IMR-90 (cell line): ENCODE measurements around the gene IFIT1. TPM values are rescaled to one million over a fixed set of nuclear protein-coding genes. Genes with fewer than 3 reads are reported as not detected.

ENCODE experiments used
- ATAC-seq: fragments of 200-7000 bp; cut with Tn5 transposase; 2 replicates; pipeline ENCODE4 v1.9.1; 2020; ENCODE audit warnings: low read depth, mild to moderate bottlenecking, moderate library complexity
- BruUV-seq: library from RNA; stranded (reverse); fragments of 400-500 nt; replicated peaks from 2 replicates; lab custom pipeline; 2021; lab: Mats Ljungman, UMichigan
- CTCF ChIA-PET: fragments of 300-600 bp; formaldehyde crosslinking; extraction: SDS; loops from one replicate; lab custom pipeline; 2021; ENCODE audit warnings: antibody characterized with exemption; lab: Yijun Ruan, JAX
- POLR2A ChIA-PET: fragments of 300-600 bp; sonication (Branson Sonifier 250); formaldehyde crosslinking; loops from one replicate; lab custom pipeline; 2022; ENCODE audit warnings: antibody characterized with exemption; ENCODE audit not compliant: unreplicated experiment; lab: Charles Lee
- DNase-seq: peaks from one replicate; pipeline ENCODE4 v3.0.0; 2013
- H2AFZ ChIP-seq: replicated peaks from 2 replicates; pipeline ENCODE3; 2013; ENCODE audit warnings: low read length, mild to moderate bottlenecking; ENCODE audit not compliant: poor library complexity
- H2AK5ac ChIP-seq: 2 replicates; pipeline ENCODE4 v1.6.1; 2013; ENCODE audit warnings: low read depth, low read length, inconsistent platforms
- H2AK9ac ChIP-seq: replicated peaks from 2 replicates; pipeline ENCODE3; 2013; ENCODE audit warnings: mild to moderate bottlenecking, low read depth, low read length, moderate library complexity; ENCODE audit not compliant: poor library complexity
- H2BK120ac ChIP-seq: 2 replicates; pipeline ENCODE4 v1.6.1; 2013; ENCODE audit warnings: low read depth, low read length, inconsistent platforms
- H2BK15ac ChIP-seq: 3 replicates; pipeline ENCODE4 v1.6.1; 2013; ENCODE audit warnings: low read depth, low read length, inconsistent platforms
- H2BK20ac ChIP-seq: 2 replicates; pipeline ENCODE4 v1.6.1; 2013; ENCODE audit warnings: low read depth, mild to moderate bottlenecking, inconsistent platforms, low read length, moderate library complexity
- H2BK5ac ChIP-seq: 2 replicates; pipeline ENCODE4 v1.6.1; 2013; ENCODE audit warnings: mild to moderate bottlenecking, low read depth, low read length, inconsistent platforms; ENCODE audit not compliant: poor library complexity, severe bottlenecking
- H3K14ac ChIP-seq: replicated peaks from 2 replicates; pipeline ENCODE4 v1.6.1; 2013; ENCODE audit warnings: low read depth, low read length, inconsistent platforms
- H3K18ac ChIP-seq: 2 replicates; pipeline ENCODE4 v1.6.1; 2013; ENCODE audit warnings: low read depth, low read length, control low read depth
- H3K23ac ChIP-seq: 2 replicates; pipeline ENCODE4 v1.6.1; 2013; ENCODE audit warnings: low read depth, low read length, inconsistent platforms
- H3K27ac ChIP-seq: 2 replicates; pipeline ENCODE4 v1.5.1; 2013; ENCODE audit warnings: mild to moderate bottlenecking, control low read depth, low read length; ENCODE audit not compliant: insufficient read depth
- H3K27me3 ChIP-seq: 2 replicates; pipeline ENCODE4 v1.6.1; 2013; ENCODE audit warnings: low read length; ENCODE audit not compliant: control insufficient read depth, insufficient read depth
- H3K36me3 ChIP-seq: 2 replicates; pipeline ENCODE4 v1.6.1; 2013; ENCODE audit warnings: low read length, mixed read lengths; ENCODE audit not compliant: control insufficient read depth, insufficient read depth
- H3K4ac ChIP-seq: 2 replicates; pipeline ENCODE4 v1.6.1; 2013; ENCODE audit warnings: low read depth, low read length, inconsistent platforms
- H3K4me1 ChIP-seq: 2 replicates; pipeline ENCODE4 v1.6.1; 2013; ENCODE audit warnings: low read length, mixed read lengths; ENCODE audit not compliant: control insufficient read depth, insufficient read depth
- H3K4me2 ChIP-seq: 2 replicates; pipeline ENCODE4 v1.6.1; 2013; ENCODE audit warnings: low read depth, mild to moderate bottlenecking, control low read depth, low read length, moderate library complexity
- H3K4me3 ChIP-seq: 2 replicates; pipeline ENCODE4 v1.5.1; 2013; ENCODE audit warnings: low read depth, mild to moderate bottlenecking, control low read depth, low read length, moderate library complexity; ENCODE audit not compliant: insufficient read depth
- H3K56ac ChIP-seq: 2 replicates; pipeline ENCODE4 v1.6.1; 2013; ENCODE audit warnings: low read length, inconsistent platforms; ENCODE audit not compliant: insufficient read depth; ENCODE audit errors: extremely low read depth
- H3K79me1 ChIP-seq, 2 experiments: 2 replicates each; pipeline ENCODE4 v1.6.1; 2013; ENCODE audit warnings: low read length in 2 of 2, inconsistent platforms in 1 of 2, low read depth in 1 of 2
- H3K9ac ChIP-seq: 2 replicates; pipeline ENCODE4 v1.6.1; 2013; ENCODE audit warnings: low read depth, low read length, control low read depth
- H3K9me1 ChIP-seq: 2 replicates; pipeline ENCODE4 v1.6.1; 2013; ENCODE audit warnings: low read length, inconsistent platforms; ENCODE audit not compliant: insufficient read depth
- H3K9me3 ChIP-seq: 2 replicates; pipeline ENCODE4 v1.6.1; 2013; ENCODE audit warnings: low read length; ENCODE audit not compliant: control insufficient read depth, insufficient read depth
- H4K20me1 ChIP-seq: 2 replicates; pipeline ENCODE4 v1.6.1; 2013; ENCODE audit warnings: low read length, inconsistent platforms; ENCODE audit not compliant: insufficient read depth
- H4K5ac ChIP-seq: 2 replicates; pipeline ENCODE4 v1.6.1; 2013; ENCODE audit warnings: mild to moderate bottlenecking, low read depth, low read length, control low read depth
- H4K8ac ChIP-seq, 2 experiments: 2 replicates each; pipeline ENCODE4 v1.6.1; 2013; ENCODE audit warnings: low read depth in 2 of 2, low read length in 2 of 2, control low read depth in 1 of 2, inconsistent platforms in 1 of 2
- H4K91ac ChIP-seq: 2 replicates; pipeline ENCODE4 v1.6.1; 2013; ENCODE audit warnings: low read depth, low read length, inconsistent platforms; ENCODE audit not compliant: insufficient read depth
- BHLHE40 ChIP-seq: fragments of 150-350 bp; IDR thresholded peaks from 2 replicates; pipeline ENCODE4 v1.6.1; 2016; ENCODE audit warnings: mild to moderate bottlenecking, low read depth, low read length
- CEBPB ChIP-seq: IDR thresholded peaks from 2 replicates; pipeline ENCODE4 v1.6.1; 2012; ENCODE audit warnings: low read depth, low read length, improper control_type of control experiment
- CHD1 ChIP-seq: IDR thresholded peaks from 2 replicates; pipeline ENCODE4 v1.6.1; 2012; ENCODE audit warnings: low read depth, low read length, improper control_type of control experiment
- CTCF ChIP-seq: conservative IDR thresholded peaks from 2 replicates; pipeline ENCODE4 v1.5.1; 2012; ENCODE audit warnings: mild to moderate bottlenecking, low read depth, low read length, improper control_type of control experiment
- ELK1 ChIP-seq: fragments of 150-350 bp; IDR thresholded peaks from 2 replicates; pipeline ENCODE4 v1.6.1; 2016; ENCODE audit warnings: low read depth, mild to moderate bottlenecking, low read length, moderate library complexity, borderline replicate concordance
- FOS ChIP-seq: fragments of 150-350 bp; IDR thresholded peaks from 2 replicates; pipeline ENCODE4 v1.6.1; 2016; ENCODE audit warnings: low read depth, low read length
- MAFK ChIP-seq: IDR thresholded peaks from 2 replicates; pipeline ENCODE4 v1.6.1; 2012; ENCODE audit warnings: low read depth, low read length, improper control_type of control experiment
- MAZ ChIP-seq: IDR thresholded peaks from 2 replicates; pipeline ENCODE4 v1.6.1; 2012; ENCODE audit warnings: low read depth, mild to moderate bottlenecking, low read length, improper control_type of control experiment, moderate library complexity, borderline replicate concordance
- MXI1 ChIP-seq: IDR thresholded peaks from 2 replicates; pipeline ENCODE4 v1.6.1; 2012; ENCODE audit warnings: low read depth, mild to moderate bottlenecking, low read length, moderate library complexity, borderline replicate concordance
- NFE2L2 ChIP-seq: fragments of 150-350 bp; IDR thresholded peaks from 2 replicates; pipeline ENCODE4 v1.6.1; 2016; ENCODE audit warnings: low read depth, mild to moderate bottlenecking, low read length
- POLR2A ChIP-seq: IDR thresholded peaks from 2 replicates; pipeline ENCODE4 v1.6.1; 2012; ENCODE audit warnings: mild to moderate bottlenecking, low read depth, low read length
- RAD21 ChIP-seq: IDR thresholded peaks from 2 replicates; pipeline ENCODE4 v1.6.1; 2012; ENCODE audit warnings: low read length, improper control_type of control experiment
- RCOR1 ChIP-seq: IDR thresholded peaks from 2 replicates; pipeline ENCODE4 v1.6.1; 2012; ENCODE audit warnings: mild to moderate bottlenecking, low read length, improper control_type of control experiment; ENCODE audit not compliant: insufficient replicate concordance
- RFX5 ChIP-seq: IDR thresholded peaks from 2 replicates; pipeline ENCODE4 v1.8.0; 2012; ENCODE audit warnings: low read depth, mild to moderate bottlenecking, low read length, moderate library complexity
- SMC3 ChIP-seq: fragments of 150-350 bp; IDR thresholded peaks from 2 replicates; pipeline ENCODE4 v1.6.1; 2016; ENCODE audit warnings: low read depth, mild to moderate bottlenecking, antibody characterized with exemption, low read length, moderate library complexity
- dilution Hi-C: fragments of 300-500 bp; cut with HindIII; formaldehyde crosslinking; loops from one replicate; pipeline ENCODE4 v1.14.3; 2018; ENCODE audit warnings: low sequenced_read_pairs; ENCODE audit not compliant: unreplicated experiment
- in situ Hi-C: fragments of 300-500 bp; cut with MboI; formaldehyde crosslinking; loops from 3 replicates; pipeline ENCODE4 v1.14.3; 2019; ENCODE audit warnings: low sequenced_read_pairs, inconsistent platforms, mixed read lengths
- intact Hi-C: fragments of 100-400 bp; cut with micrococcal nuclease; formaldehyde crosslinking; loops from 2 replicates; pipeline ENCODE4 v1.10.0; 2022
- polyA plus RNA-seq, 3 experiments: library from polyadenylated mRNA; depleted of rRNA; stranded (reverse); fragments of >200 nt; gene quantifications; 2 replicates each; pipeline ENCODE4 v1.2.3, GENCODE V29; 2012; ENCODE audit warnings: low replicate concordance in 1 of 3
- total RNA-seq: library from RNA; depleted of rRNA; stranded (reverse); fragments of >200 nt; gene quantifications from 2 replicates; pipeline ENCODE4 v1.2.3, GENCODE V29; 2012

IFIT1 gene
- total and polyA plus RNA-seq, 2 of the 4 experiments (the other 2 are of a cell fraction): 6.1 to 6.8 TPM

- no peak for TF ChIP-seq CEBPB
- TF ChIP-seq RCOR1: no peak
- TF ChIP-seq SMC3: peak; percentile 87
- TF ChIP-seq POLR2A: no peak
These were observed 23.0 kb upstream of the IFIT1 start (continued) for GRCh38 chr10:89369156-89370105.

- Histone ChIP-seq H4K20me1 (peaks cover 8% of the 10 kb centered on the region; the same call in 1 of the 2 replicates), H3K4ac (no peak overlapping the region), H3K14ac (no peak overlapping the region), H2AK9ac (no peak overlapping the region), H3K36me3 (no peaks in the 10 kb centered on the region), H3K27ac (no peak overlapping the region), H2BK120ac (no peak overlapping the region), H2AFZ (no peak overlapping the region), H3K56ac (no peak overlapping the region), H4K8ac (no peak overlapping the region), H4K91ac (no peak overlapping the region), H3K27me3 (no peaks in the 10 kb centered on the region), H3K79me1 (no peaks in the 10 kb centered on the region), H2BK15ac (no peak overlapping the region), H3K18ac (no peak overlapping the region), H3K23ac (no peak overlapping the region), H3K9me3 (no peaks in the 10 kb centered on the region), H3K9me1 (peaks cover 6% of the 10 kb centered on the region), H4K5ac (no peak overlapping the region), H2BK5ac (no peak overlapping the region), H2BK20ac (no peak overlapping the region), H3K4me3 (no peak overlapping the region), H3K9ac (no peak overlapping the region), H3K4me2 (no peak overlapping the region), H3K4me1 (peaks cover 9% of the 10 kb centered on the region), H2AK5ac (no peak overlapping the region)
- no peak for DNase-seq
- BruUV-seq: no TSS peak
- in situ Hi-C loops: no loop called here
- intact Hi-C loops: no loop called here
- ChIA-PET CTCF (no interaction called here), POLR2A (no interaction called here)
- ATAC-seq: no peak
- dilution Hi-C loops: no loop called here
- no peak for TF ChIP-seq BHLHE40
- no peak for TF ChIP-seq MAFK
- TF ChIP-seq SMC3: no peak
- no peak for TF ChIP-seq FOS
- TF ChIP-seq MXI1: no peak
- TF ChIP-seq RAD21: no peak
- TF ChIP-seq CTCF: no peak
- no peak for TF ChIP-seq POLR2A
- TF ChIP-seq RFX5: no peak
- no peak for TF ChIP-seq NFE2L2
- TF ChIP-seq ELK1: no peak
- no peak for TF ChIP-seq MAZ
- no peak for TF ChIP-seq CHD1
- no peak for TF ChIP-seq CEBPB
These were observed 21.3 kb upstream of the IFIT1 start for GRCh38 chr10:89371079-89371478.
